ENCODE results near the gene AGTRAP. TPM values are rescaled to one million over a fixed set of nuclear protein-coding genes. Genes with fewer than 3 reads are reported as not detected.

Gene AGTRAP
- total RNA-seq, 2 experiments from 2014 or later: 20.3 to 21.7 TPM

DNA sequence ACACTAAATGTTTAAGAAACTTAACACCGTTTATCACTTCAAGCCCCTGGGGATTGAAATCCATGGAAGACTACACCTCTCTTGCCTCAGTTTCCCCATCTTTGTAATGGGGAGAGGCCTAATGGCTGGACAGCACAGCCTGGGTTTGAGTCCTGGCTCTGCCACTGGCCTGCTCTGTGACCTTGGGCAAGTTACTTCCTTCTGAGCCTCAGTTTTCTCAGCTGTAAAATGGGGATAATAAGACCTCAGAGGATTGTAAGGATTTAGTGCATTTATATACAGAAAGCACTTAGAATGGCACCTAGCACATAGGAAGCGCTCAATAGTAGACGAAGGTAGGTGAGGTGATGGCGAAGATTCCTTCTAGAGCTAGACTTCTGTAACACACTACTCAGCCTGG, 5.5 kb downstream of the AGTRAP start:
- intact Hi-C loops (cut with micrococcal nuclease): no loop called here
- CTCF ChIA-PET: interaction anchor here (2.0 kb wide), 1 partner anchor 91 kb away, joined by 5 read pairs; no protein-coding TSS in a partner anchor
- H3K27ac Mint-ChIP-seq: no peak overlapping the region
- peaks cover 49% of the 10 kb centered on the region for H3K4me1 Mint-ChIP-seq (ENCODE audit: low read depth)
- no peaks in the 10 kb centered on the region for H3K9me3 Mint-ChIP-seq
- H3K4me3 Mint-ChIP-seq: no peak overlapping the region
- peaks cover 2% of the 10 kb centered on the region for H3K36me3 Mint-ChIP-seq (ENCODE audit: low read depth)
- no peak for DNase-seq
- H3K27me3 Mint-ChIP-seq (ENCODE audit: low read depth): no peaks in the 10 kb centered on the region

DNA sequence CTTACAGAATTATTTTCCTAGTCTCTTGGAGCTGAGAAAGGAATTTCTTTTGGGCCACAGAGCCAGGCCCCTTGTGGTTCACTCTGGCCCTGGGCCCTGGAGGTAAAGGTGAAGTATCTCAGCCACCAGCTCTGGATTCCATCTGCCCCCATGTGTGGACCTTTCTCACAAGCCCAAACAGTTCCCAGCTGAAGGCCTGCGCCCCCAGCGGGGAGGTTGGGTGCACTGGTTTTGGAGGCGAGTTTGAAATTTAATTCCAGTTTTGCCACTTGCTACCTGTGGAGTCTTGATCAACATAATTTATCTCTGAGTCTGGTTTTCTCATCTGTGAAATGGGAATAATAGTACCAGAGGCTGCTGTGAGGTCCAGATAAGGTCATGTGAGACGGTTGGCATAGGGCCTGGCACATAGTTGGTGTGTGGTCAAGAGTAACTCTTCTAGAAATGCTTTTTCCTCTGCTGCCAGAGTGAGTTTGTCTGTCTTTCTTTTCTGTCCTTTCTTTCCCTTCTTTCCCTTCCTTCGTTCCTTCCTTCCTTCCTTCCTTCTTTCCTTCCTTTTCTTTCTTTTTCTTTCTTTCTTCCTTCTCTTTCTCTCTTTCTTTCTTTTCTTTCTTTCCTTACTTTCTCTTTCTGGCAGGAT, 6.1 kb downstream of the AGTRAP start:
- Mint-ChIP-seq H3K4me3 (no peak overlapping the region), H3K4me1 (ENCODE audit: low read depth) (peaks cover 47% of the 10 kb centered on the region), H3K36me3 (ENCODE audit: low read depth) (peaks cover 2% of the 10 kb centered on the region), H3K27me3 (ENCODE audit: low read depth) (no peaks in the 10 kb centered on the region), H3K9me3 (no peaks in the 10 kb centered on the region), H3K27ac (peak overlapping the region; percentile 39)
- no peak for DNase-seq
- intact Hi-C loops (cut with micrococcal nuclease): no loop called here
- CTCF ChIA-PET: no interaction called here

DNA sequence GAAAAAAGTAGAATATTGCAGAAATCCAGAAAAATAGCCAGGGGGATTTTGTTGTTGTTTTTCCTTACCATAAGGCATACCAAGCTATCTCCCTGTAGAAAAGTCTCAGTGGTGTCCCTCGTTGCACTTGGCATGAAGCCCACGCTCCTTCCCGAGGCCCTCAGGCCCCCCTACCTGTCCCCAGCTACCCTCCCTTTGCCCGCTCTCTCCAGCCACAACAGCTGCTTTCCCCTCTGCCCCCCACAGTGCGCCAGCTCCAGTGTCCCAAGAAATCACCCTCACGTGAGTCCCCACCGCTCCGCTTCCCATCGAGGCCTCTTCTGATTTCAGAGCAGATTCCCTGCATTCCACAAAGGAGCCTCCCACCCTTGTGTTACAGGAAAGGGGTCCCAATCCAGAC, 8.4 kb downstream of the AGTRAP start:
- H3K9me3 Mint-ChIP-seq: no peaks in the 10 kb centered on the region
- intact Hi-C loops (cut with micrococcal nuclease): no loop called here
- CTCF ChIA-PET: no interaction called here
- no peaks in the 10 kb centered on the region for H3K27me3 Mint-ChIP-seq (ENCODE audit: low read depth)
- H3K4me3 Mint-ChIP-seq: no peak overlapping the region
- H3K36me3 Mint-ChIP-seq (ENCODE audit: low read depth): peaks cover 2% of the 10 kb centered on the region
- H3K4me1 Mint-ChIP-seq (ENCODE audit: low read depth): peaks cover 38% of the 10 kb centered on the region
- no peak for DNase-seq
- no peak overlapping the region for H3K27ac Mint-ChIP-seq

DNA sequence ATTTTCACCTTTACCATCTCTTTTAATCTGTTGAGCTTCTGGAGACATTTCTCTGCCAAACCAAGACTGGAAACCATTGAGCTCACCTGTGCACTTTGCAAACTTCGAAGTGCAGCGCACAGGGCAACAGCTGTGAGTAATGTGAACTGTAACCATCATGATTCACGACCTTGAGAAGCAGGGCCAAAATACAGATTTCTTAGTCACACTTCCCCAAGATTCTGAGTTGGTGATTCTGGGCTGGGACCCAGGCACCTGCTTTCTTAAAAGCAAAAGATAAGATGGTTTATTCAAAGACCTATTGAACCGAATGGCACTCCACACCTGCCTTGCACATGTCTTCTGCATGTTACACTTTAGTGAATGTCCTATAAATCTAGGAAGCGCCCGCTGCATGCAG, 10.2 kb downstream of the AGTRAP start:
- H3K36me3 Mint-ChIP-seq (ENCODE audit: low read depth): peaks cover 2% of the 10 kb centered on the region
- H3K9me3 Mint-ChIP-seq: no peaks in the 10 kb centered on the region
- CTCF ChIA-PET: no interaction called here
- H3K27me3 Mint-ChIP-seq (ENCODE audit: low read depth): no peaks in the 10 kb centered on the region
- H3K4me3 Mint-ChIP-seq: no peak overlapping the region
- intact Hi-C loops (cut with micrococcal nuclease): no loop called here
- no peak for DNase-seq
- peak overlapping the region; percentile 6 for H3K27ac Mint-ChIP-seq
- peaks cover 23% of the 10 kb centered on the region for H3K4me1 Mint-ChIP-seq (ENCODE audit: low read depth)

DNA sequence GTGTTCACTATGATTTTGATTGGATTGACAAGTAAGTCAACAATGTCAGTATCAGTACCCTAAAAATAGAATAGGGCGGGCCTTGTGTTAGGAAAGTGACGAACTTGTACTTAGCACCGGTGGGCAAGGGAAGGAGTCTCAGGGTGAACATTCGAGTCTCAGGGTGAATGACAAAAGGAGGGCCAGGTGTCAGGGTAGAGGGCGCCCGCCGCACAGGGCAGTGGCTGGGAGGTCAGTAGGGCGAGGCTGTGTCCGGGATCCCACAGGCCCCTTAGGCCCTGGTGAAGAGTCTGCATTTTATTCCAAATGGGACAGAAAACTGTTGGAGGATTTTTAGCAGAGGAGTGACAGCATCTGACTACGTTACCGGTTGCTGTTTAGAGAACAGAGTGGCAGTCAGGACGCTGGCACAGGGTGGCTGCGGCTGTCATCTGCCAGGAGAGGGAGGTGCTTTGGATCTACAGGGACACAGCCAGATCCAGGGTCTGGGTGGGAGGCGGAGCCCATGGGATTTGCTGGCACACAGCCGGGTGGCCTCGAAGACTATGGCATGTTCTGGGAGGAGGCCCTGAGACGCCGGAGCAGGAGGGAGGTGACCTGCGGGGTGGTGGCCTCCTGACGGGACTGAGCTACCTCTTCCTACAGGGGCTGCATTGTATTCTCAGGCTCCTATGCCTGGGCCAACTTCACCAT, 11.0 kb downstream of the AGTRAP start:
- Mint-ChIP-seq H3K36me3 (ENCODE audit: low read depth) (peaks cover 2% of the 10 kb centered on the region), H3K4me1 (ENCODE audit: low read depth) (peaks cover 15% of the 10 kb centered on the region), H3K27me3 (ENCODE audit: low read depth) (no peaks in the 10 kb centered on the region), H3K4me3 (no peak overlapping the region), H3K9me3 (no peaks in the 10 kb centered on the region), H3K27ac (no peak overlapping the region)
- CTCF ChIA-PET: no interaction called here
- intact Hi-C loops (cut with micrococcal nuclease): no loop called here
- DNase-seq: no peak

DNA sequence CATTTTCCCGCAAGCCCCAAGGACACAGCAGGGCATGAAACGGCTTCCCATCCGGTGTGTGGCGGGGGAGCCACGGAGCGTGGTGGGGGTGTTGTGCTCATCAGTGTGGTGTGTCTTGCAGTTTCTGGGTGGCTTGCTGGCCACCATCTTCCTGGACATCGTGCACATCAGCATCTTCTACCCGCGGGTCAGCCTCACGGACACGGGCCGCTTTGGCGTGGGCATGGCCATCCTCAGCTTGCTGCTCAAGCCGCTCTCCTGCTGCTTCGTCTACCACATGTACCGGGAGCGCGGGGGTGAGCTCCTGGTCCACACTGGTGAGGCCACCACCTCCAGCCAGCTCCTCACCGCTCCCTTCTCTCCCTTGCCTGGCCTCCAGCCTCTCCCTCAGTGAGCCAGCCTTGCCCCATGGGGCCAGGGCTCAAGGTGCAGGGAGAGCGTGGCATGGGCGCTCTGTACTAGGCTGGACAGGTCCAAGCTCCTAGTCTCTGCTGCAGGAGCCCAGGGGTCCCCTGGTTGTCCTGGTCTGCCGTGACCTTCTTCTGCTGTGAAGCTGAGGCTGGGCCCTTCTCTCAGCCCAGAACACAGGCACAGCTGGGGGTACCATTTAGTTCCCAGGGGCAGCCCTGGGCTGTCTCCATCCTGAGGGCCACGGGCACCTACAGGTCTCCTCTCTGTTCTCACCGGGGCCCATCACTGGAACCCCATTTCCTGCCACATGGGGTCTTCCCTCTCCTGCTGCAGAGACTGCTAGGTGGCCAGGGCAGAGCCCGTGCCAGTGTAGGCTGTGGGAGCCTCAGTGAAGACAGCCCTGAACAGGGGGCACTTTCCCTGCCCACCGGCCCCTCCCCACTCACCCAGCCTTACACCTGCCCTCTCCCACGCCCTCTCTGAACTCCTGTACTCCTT, 12.6 kb downstream of the AGTRAP start:
- no peaks in the 10 kb centered on the region for H3K36me3 Mint-ChIP-seq (ENCODE audit: low read depth)

DNA sequence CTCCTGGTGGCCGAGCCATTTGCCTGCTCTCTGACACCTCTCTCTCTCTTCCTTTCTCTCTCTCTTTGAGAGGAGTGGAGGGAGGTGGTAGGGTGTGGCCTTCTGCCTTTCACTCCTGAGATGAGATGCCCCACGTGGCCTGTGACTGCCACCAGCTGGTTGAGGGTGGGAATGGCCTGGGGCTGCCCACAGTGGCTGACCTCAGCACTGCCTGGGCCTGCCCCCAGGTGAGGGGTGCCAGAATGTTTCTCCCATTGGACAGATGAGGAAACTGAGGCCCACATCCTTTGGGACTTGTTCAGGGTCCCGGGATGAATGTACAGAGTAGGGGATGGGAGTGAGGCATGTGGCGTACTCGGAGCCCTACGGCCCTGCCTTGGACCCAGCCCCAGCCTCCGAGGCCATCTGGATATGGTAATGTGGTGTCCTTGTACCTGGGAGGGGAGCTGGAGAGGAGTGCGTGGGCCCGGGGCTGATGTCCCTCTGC, 13.3 kb downstream of the AGTRAP start:
- intact Hi-C loops (cut with micrococcal nuclease): loop anchor here (1.0 kb wide), 1 partner anchor 30 kb away; no protein-coding TSS in a partner anchor
- no peak overlapping the region for H3K27ac Mint-ChIP-seq
- no peaks in the 10 kb centered on the region for H3K36me3 Mint-ChIP-seq (ENCODE audit: low read depth)
- no peaks in the 10 kb centered on the region for H3K9me3 Mint-ChIP-seq
- H3K27me3 Mint-ChIP-seq (ENCODE audit: low read depth): no peaks in the 10 kb centered on the region
- DNase-seq: peak; percentile 76
- CTCF ChIA-PET: interaction anchor here (1.0 to 2.0 kb wide), 3 partner anchors 12 to 100 kb away, joined by 4 to 9 read pairs (median 7); partner anchors contain the start of gene AGTRAP
- no peak overlapping the region for H3K4me3 Mint-ChIP-seq
- H3K4me1 Mint-ChIP-seq (ENCODE audit: low read depth): peaks cover 12% of the 10 kb centered on the region

More for the DNA sequence above, 12.6 kb downstream of the AGTRAP start:
- no peak overlapping the region for H3K4me3 Mint-ChIP-seq
- H3K9me3 Mint-ChIP-seq: no peaks in the 10 kb centered on the region
- peaks cover 12% of the 10 kb centered on the region for H3K4me1 Mint-ChIP-seq (ENCODE audit: low read depth)
- H3K27me3 Mint-ChIP-seq (ENCODE audit: low read depth): no peaks in the 10 kb centered on the region
- CTCF ChIA-PET: interaction anchor here (2.0 kb wide), 1 partner anchor 97 kb away, joined by 9 read pairs; no protein-coding TSS in a partner anchor
- no peak for DNase-seq
- intact Hi-C loops (cut with micrococcal nuclease): loop anchor here (1.0 kb wide), 1 partner anchor 29 kb away; no protein-coding TSS in a partner anchor
- H3K27ac Mint-ChIP-seq: peak overlapping the region; percentile 14

DNA sequence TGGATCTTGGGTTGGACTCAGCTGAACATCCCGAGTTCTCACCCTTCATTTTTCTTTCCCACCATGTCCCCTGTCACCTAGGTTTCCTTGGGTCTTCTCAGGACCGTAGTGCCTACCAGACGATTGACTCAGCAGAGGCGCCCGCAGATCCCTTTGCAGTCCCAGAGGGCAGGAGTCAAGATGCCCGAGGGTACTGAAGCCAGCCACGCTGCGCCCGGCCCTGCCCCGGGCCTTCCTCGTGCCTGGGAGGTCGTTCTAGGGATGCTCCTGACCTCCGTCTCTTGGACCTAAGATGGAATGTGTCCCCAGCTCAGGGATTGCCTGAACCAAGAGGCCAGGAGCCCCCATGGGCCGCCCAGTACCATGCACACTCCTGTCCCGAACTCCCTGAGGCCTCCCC, 14.1 kb downstream of the AGTRAP start:
- no peak overlapping the region for H3K27ac Mint-ChIP-seq
- DNase-seq: no peak
- H3K4me1 Mint-ChIP-seq (ENCODE audit: low read depth): peaks cover 12% of the 10 kb centered on the region
- H3K36me3 Mint-ChIP-seq (ENCODE audit: low read depth): no peaks in the 10 kb centered on the region
- H3K4me3 Mint-ChIP-seq: no peak overlapping the region
- intact Hi-C loops (cut with micrococcal nuclease): loop anchor here (1.0 kb wide), 1 partner anchor 31 kb away; no protein-coding TSS in a partner anchor
- H3K27me3 Mint-ChIP-seq (ENCODE audit: low read depth): no peaks in the 10 kb centered on the region
- no peaks in the 10 kb centered on the region for H3K9me3 Mint-ChIP-seq
- CTCF ChIA-PET: interaction anchor here (0.7 to 2.0 kb wide), 4 partner anchors 13 to 102 kb away, joined by 3 to 9 read pairs (median 6); partner anchors contain the start of gene AGTRAP

DNA sequence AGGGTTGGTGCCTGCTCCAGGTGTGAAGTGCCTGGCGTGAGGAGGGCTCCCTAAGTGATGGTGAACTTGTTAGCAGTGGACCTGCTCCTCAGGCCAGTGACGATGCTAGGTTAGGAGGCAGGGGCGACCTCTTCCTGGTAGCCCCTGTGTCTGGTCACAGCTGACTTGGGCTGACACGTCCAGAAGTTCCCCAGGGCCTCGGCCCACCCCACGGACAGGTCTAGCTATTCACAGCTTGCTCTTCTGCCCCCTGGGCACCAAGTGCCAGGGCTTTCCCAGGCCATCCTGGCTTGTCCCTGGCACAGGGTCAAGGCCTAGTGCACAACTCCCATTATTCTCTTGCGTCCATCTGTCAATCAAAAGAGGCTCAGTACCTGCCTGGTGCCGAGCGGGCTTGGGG, 15.2 kb downstream of the AGTRAP start:
- Mint-ChIP-seq H3K27me3 (ENCODE audit: low read depth) (no peaks in the 10 kb centered on the region), H3K9me3 (no peaks in the 10 kb centered on the region), H3K4me1 (ENCODE audit: low read depth) (peaks cover 12% of the 10 kb centered on the region), H3K36me3 (ENCODE audit: low read depth) (no peaks in the 10 kb centered on the region), H3K27ac (no peak overlapping the region), H3K4me3 (no peak overlapping the region)
- DNase-seq: no peak
- CTCF ChIA-PET: no interaction called here
- intact Hi-C loops (cut with micrococcal nuclease): no loop called here

DNA sequence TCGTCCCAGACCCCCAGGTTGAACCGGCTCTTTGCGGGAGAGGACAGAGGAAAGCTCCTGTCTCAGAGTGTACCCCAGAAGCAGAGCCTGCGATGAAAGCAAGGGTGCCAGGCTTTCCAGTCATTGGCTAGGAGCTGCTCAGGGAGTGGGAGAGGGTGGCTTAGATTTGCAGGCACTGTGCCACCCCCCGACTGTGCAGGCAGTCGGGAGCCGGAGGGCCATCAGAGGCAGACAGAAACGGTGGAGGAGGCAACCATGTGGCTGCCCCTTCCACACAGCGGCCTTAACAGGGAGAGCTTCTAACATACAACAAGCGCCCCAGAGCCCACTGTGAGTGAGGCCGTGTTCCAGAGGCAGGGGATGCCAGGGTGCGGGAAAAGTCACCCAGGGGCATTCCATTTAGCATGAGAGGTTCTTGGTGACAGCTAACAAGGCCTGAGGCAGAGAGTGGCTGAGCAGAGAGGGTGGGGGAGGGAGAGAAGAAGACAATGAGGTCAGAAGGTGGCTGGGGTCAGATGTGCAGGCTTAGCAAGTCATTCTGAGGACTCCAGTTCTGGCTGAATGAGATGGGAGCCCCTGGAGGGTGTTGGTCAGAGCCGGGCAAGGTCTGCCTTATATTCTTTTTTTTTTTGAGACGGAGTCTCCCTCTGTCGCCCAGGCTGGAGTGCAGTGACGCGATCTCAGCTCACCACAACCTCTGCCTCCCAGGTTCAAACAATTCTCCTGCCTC, 16.6 kb downstream of the AGTRAP start:
- no peaks in the 10 kb centered on the region for H3K27me3 Mint-ChIP-seq (ENCODE audit: low read depth)
- no peaks in the 10 kb centered on the region for H3K9me3 Mint-ChIP-seq
- no peaks in the 10 kb centered on the region for H3K36me3 Mint-ChIP-seq (ENCODE audit: low read depth)
- no peak for DNase-seq
- CTCF ChIA-PET: no interaction called here
- no peak overlapping the region for H3K4me3 Mint-ChIP-seq
- H3K4me1 Mint-ChIP-seq (ENCODE audit: low read depth): peaks cover 12% of the 10 kb centered on the region
- no peak overlapping the region for H3K27ac Mint-ChIP-seq
- intact Hi-C loops (cut with micrococcal nuclease): no loop called here

DNA sequence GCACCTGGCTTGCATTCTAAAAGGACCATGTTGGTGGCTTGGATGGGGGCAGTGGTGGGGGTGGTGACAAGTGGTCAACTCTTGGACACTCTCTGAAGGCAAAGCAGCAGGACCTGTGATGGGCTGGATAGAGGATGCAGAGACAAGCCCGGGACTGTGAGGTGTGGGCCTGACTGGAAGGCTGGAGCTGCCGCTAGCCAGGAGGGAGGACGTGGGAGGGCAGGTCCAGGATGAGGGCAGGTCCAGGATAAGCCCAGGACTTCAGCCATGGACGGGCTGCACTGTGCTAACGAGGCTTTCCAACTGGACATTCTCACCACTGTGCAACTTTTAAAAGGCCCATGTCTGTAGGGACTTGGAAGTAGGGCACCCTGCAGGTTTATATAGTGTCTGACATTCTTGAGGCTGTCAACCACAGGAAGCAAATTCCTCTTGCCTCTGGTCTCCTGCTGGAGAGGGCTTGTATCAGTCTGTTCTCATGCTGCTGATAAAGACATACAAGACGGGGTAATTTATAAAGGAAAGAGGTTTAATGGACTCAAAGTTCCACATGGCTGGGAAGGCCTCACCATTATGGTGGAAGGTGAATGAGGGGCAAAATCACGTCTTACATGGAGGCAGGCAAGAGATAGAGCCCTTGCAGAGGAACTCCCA, 17.7 kb downstream of the AGTRAP start:
- Mint-ChIP-seq H3K36me3 (ENCODE audit: low read depth) (no peaks in the 10 kb centered on the region), H3K9me3 (no peaks in the 10 kb centered on the region), H3K27ac (no peak overlapping the region), H3K4me3 (no peak overlapping the region), H3K4me1 (ENCODE audit: low read depth) (peaks cover 10% of the 10 kb centered on the region), H3K27me3 (ENCODE audit: low read depth) (no peaks in the 10 kb centered on the region)
- CTCF ChIA-PET: no interaction called here
- no peak for DNase-seq
- intact Hi-C loops (cut with micrococcal nuclease): no loop called here

All from activated naive CD4-positive, alpha-beta T cell treated with anti-CD3 and anti-CD28 coated beads for 36 hours (primary cell).